Fibroblast of skin of left quadriceps (primary cell): ENCODE measurements around the gene APOBEC2.

ENCODE experiments used
- DNase-seq, 2 experiments: peaks; one replicate each; pipeline ENCODE4 v3.0.0-alpha.2; 2013; ENCODE audit warnings: low read depth in 2 of 2

Gene APOBEC2

GRCh38 chr6:41088451-41088850, 35.4 kb downstream of the APOBEC2 start:
- no peak for DNase-seq

GRCh38 chr6:41090841-41091761, 38.1 kb downstream of the APOBEC2 start:
- no peak for DNase-seq

- no peak for DNase-seq
These were observed 39.6 kb downstream of the APOBEC2 start for GRCh38 chr6:41092421-41093140.

- no peak for DNase-seq
These were observed 40.7 kb downstream of the APOBEC2 start for GRCh38 chr6:41093729-41094128.

GRCh38 chr6:41097467-41098090, 44.6 kb downstream of the APOBEC2 start:
- DNase-seq = peak; percentile 70 to 72

- DNase-seq = no peak
These were observed 45.4 kb downstream of the APOBEC2 start for GRCh38 chr6:41098366-41098765.

- DNase-seq = no peak
These were observed 47.9 kb downstream of the APOBEC2 start for GRCh38 chr6:41100871-41101287.

- no peak for DNase-seq
These were observed 50.8 kb downstream of the APOBEC2 start for GRCh38 chr6:41103847-41104246.

- DNase-seq = no peak
These were observed 58.0 kb downstream of the APOBEC2 start for GRCh38 chr6:41111017-41111416.
